ENCODE measurements around the gene LELP1.

DNA sequence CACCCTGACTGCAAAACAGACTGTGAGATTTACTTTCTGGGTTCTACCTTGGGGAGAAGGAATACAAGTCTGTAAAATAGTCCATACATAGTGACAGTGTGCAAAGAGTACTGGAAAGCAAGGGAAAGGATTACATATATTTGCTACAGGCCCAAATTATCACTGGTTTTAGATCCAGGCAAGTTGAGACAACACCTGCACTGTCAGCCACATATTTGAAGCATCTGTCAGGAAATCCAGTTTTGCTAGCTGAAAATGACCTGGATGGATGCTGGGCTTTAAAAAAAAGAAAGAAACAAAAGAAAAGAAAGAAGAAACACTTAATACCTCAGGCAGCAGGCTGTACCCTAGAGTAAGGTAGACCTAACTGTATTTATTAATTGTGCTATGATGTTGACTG lies 28.6 kb upstream of the LELP1 start:
- TF ChIP-seq KDM5A (IDR thresholded peaks at IDR 0.05; ENCODE audit: low read length) (no peak), SIN3A (conservative IDR thresholded peaks at IDR 0.05 in 1 of 2, IDR thresholded peaks at IDR 0.05 in 1 of 2; ENCODE audit: low read depth in 1 of 2, low read length in 2 of 2) (no peak), EZH2 (IDR thresholded peaks at IDR 0.05; ENCODE audit: low read depth, low read length, severe bottlenecking) (no peak), EP300 (IDR thresholded peaks at IDR 0.05; ENCODE audit: borderline replicate concordance in 1 of 2, low read depth in 2 of 2, low read length in 2 of 2) (no peak), RAD21 (IDR thresholded peaks at IDR 0.05 in 1 of 2, conservative IDR thresholded peaks at IDR 0.05 in 1 of 2; ENCODE audit: low read depth in 2 of 2, low read length in 2 of 2) (no peak), POLR2A (IDR thresholded peaks at IDR 0.05; ENCODE audit: control extremely low read depth in 1 of 2, low read depth in 2 of 2, low read length in 2 of 2) (no peak), NRF1 (IDR thresholded peaks at IDR 0.05; ENCODE audit: low read depth, low read length) (no peak), SUZ12 (IDR thresholded peaks at IDR 0.05; ENCODE audit: low read length) (no peak), CHD2 (IDR thresholded peaks at IDR 0.05; ENCODE audit: low read length) (no peak), HDAC2 (IDR thresholded peaks at IDR 0.05; ENCODE audit: borderline replicate concordance in 1 of 2, low read depth in 2 of 2, low read length in 2 of 2) (no peak), ZNF274 (IDR thresholded peaks at IDR 0.05; ENCODE audit: borderline replicate concordance, extremely low read depth, low read length) (no peak)
- TF ChIP-seq, protein P1, sequence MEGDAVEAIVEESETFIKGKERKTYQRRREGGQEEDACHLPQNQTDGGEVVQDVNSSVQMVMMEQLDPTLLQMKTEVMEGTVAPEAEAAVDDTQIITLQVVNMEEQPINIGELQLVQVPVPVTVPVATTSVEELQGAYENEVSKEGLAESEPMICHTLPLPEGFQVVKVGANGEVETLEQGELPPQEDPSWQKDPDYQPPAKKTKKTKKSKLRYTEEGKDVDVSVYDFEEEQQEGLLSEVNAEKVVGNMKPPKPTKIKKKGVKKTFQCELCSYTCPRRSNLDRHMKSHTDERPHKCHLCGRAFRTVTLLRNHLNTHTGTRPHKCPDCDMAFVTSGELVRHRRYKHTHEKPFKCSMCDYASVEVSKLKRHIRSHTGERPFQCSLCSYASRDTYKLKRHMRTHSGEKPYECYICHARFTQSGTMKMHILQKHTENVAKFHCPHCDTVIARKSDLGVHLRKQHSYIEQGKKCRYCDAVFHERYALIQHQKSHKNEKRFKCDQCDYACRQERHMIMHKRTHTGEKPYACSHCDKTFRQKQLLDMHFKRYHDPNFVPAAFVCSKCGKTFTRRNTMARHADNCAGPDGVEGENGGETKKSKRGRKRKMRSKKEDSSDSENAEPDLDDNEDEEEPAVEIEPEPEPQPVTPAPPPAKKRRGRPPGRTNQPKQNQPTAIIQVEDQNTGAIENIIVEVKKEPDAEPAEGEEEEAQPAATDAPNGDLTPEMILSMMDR (IDR thresholded peaks at IDR 0.05; ENCODE audit: control extremely low read depth in 1 of 3, insufficient read depth in 1 of 3, low read depth in 1 of 3, low read length in 3 of 3), result no peak
- TF ChIP-seq, protein P2, sequence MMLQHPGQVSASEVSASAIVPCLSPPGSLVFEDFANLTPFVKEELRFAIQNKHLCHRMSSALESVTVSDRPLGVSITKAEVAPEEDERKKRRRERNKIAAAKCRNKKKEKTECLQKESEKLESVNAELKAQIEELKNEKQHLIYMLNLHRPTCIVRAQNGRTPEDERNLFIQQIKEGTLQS (IDR thresholded peaks at IDR 0.05; ENCODE audit: insufficient read depth, low read depth, low read length), result no peak
- TF ChIP-seq, protein P3, sequence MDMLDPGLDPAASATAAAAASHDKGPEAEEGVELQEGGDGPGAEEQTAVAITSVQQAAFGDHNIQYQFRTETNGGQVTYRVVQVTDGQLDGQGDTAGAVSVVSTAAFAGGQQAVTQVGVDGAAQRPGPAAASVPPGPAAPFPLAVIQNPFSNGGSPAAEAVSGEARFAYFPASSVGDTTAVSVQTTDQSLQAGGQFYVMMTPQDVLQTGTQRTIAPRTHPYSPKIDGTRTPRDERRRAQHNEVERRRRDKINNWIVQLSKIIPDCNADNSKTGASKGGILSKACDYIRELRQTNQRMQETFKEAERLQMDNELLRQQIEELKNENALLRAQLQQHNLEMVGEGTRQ (IDR thresholded peaks at IDR 0.05; ENCODE audit: low read length), result no peak

Measured in H1 (cell line).